B cell (primary cell): ENCODE results near the gene STAC3. TPM values are rescaled to one million over a fixed set of nuclear protein-coding genes. Genes with fewer than 3 reads are reported as not detected.

ENCODE experiments used
- ATAC-seq: fragments of 200-7000 bp; cut with Tn5 transposase; one replicate; pipeline ENCODE4 v1.10.0; 2021; ENCODE audit warnings: low read depth, mild to moderate bottlenecking, moderate number of reproducible peaks, moderate library complexity
- CTCF ChIA-PET: fragments of 350-600 bp; sonication (Branson Sonifier 250); formaldehyde crosslinking; loops from one replicate; lab custom pipeline; 2021; ENCODE audit warnings: antibody characterized with exemption, inconsistent platforms; lab: Charles Lee
- POLR2A ChIA-PET: fragments of 350-600 bp; sonication (Branson Sonifier 250); formaldehyde crosslinking; loops from one replicate; lab custom pipeline; 2021; ENCODE audit warnings: antibody characterized with exemption; lab: Charles Lee
- DNase-seq: peaks from one replicate; pipeline ENCODE4 v3.0.0; 2013
- H2AFZ ChIP-seq: 2 replicates; pipeline ENCODE4 v1.6.1; 2012; ENCODE audit warnings: mild to moderate bottlenecking, low read depth, low read length; ENCODE audit not compliant: insufficient read depth, poor library complexity, severe bottlenecking
- H3K27ac ChIP-seq, 2 donors: 1 replicate in 1 of 2; 2 replicates in 1 of 2; pipeline ENCODE4 v1.5.1; 2012 to 2013; ENCODE audit warnings: low read length in 2 of 2, mild to moderate bottlenecking in 2 of 2, moderate library complexity in 1 of 2
- H3K27me3 ChIP-seq, 4 experiments: fragments of 200-600 bp in 1 of 4; sonication (generic) in 1 of 4; replicated peaks in 1 of 4; 1 replicate in 2 of 4; 2 replicates in 2 of 4; pipeline versions ENCODE4 v1.6.1 to v1.7.0; 2013 to 2016; ENCODE audit warnings: low read length in 3 of 4, mild to moderate bottlenecking in 2 of 4, mixed read lengths in 1 of 4, moderate library complexity in 1 of 4; ENCODE audit not compliant: insufficient read depth in 4 of 4, control insufficient read depth in 3 of 4; ENCODE audit errors: control extremely low read depth in 1 of 4
- H3K36me3 ChIP-seq, 2 experiments: replicated peaks in 1 of 2; 1 replicate in 1 of 2; 2 replicates in 1 of 2; pipeline versions ENCODE4 v1.6.1 to v1.7.1; 2013; ENCODE audit warnings: low read length in 1 of 2; ENCODE audit not compliant: insufficient read depth in 2 of 2, control insufficient read depth in 1 of 2; ENCODE audit errors: control extremely low read depth in 1 of 2, extremely low read depth in 1 of 2
- H3K4me1 ChIP-seq, 2 donors: fragments of 200-600 bp in 1 of 2; sonication (generic) in 1 of 2; 1 replicate in 1 of 2; 2 replicates in 1 of 2; pipeline versions ENCODE4 v1.5.1 to v1.6.1; 2013 to 2017; ENCODE audit warnings: low read length in 2 of 2; ENCODE audit not compliant: control insufficient read depth in 2 of 2, insufficient read depth in 2 of 2
- H3K4me2 ChIP-seq: replicated peaks from 2 replicates; pipeline ENCODE3; 2012; ENCODE audit warnings: mild to moderate bottlenecking, low read depth, low read length; ENCODE audit not compliant: poor library complexity, severe bottlenecking
- H3K4me3 ChIP-seq, 5 experiments: fragments of 200-600 bp in 1 of 5; sonication (generic) in 1 of 5; 1 replicate in 3 of 5; 2 replicates in 2 of 5; pipeline versions ENCODE4 v1.5.1 to v1.7.0; 2011 to 2016; ENCODE audit warnings: low read length in 4 of 5, mild to moderate bottlenecking in 4 of 5, low read depth in 2 of 5, control low read depth in 1 of 5, moderate library complexity in 1 of 5; ENCODE audit not compliant: insufficient read depth in 1 of 5; ENCODE audit errors: control extremely low read depth in 1 of 5, extremely low read depth in 1 of 5
- H3K79me2 ChIP-seq: fragments of 200-600 bp; sonication (generic); one replicate; pipeline ENCODE4 v1.6.0; 2016; ENCODE audit warnings: low read length; ENCODE audit not compliant: control insufficient read depth, insufficient read depth
- H3K9ac ChIP-seq: fragments of 200-600 bp; sonication (generic); 2 replicates; pipeline ENCODE4 v1.6.1; 2017; ENCODE audit warnings: mild to moderate bottlenecking, low read length, moderate library complexity
- H3K9me3 ChIP-seq, 3 donors: one replicate each; pipeline versions ENCODE4 v1.6.1 to v1.7.1; 2013; ENCODE audit warnings: low read length in 2 of 3; ENCODE audit not compliant: control insufficient read depth in 2 of 3, insufficient read depth in 1 of 3; ENCODE audit errors: control extremely low read depth in 1 of 3
- H4K20me1 ChIP-seq: 2 replicates; pipeline ENCODE4 v1.6.0; 2012; ENCODE audit warnings: mild to moderate bottlenecking, low read length; ENCODE audit not compliant: insufficient read depth, control insufficient read depth, poor library complexity, severe bottlenecking
- H3K27ac Mint-ChIP-seq: one replicate; pipeline ENCODE4 v1.8.0; 2021; ENCODE audit warnings: mixed read lengths
- H3K27me3 Mint-ChIP-seq: one replicate; pipeline ENCODE4 v1.8.0; 2021; ENCODE audit warnings: mixed read lengths
- H3K4me1 Mint-ChIP-seq: one replicate; pipeline ENCODE4 v1.8.0; 2021; ENCODE audit warnings: mixed read lengths
- H3K4me3 Mint-ChIP-seq: one replicate; pipeline ENCODE4 v1.8.0; 2021; ENCODE audit warnings: mixed read lengths
- H3K9me3 Mint-ChIP-seq: one replicate; pipeline ENCODE4 v1.8.0; 2022; ENCODE audit warnings: mixed read lengths; ENCODE audit not compliant: insufficient read depth
- EZH2 ChIP-seq: IDR thresholded peaks from 2 replicates; pipeline ENCODE4 v1.6.1; 2012; ENCODE audit warnings: borderline replicate concordance, low read depth, mild to moderate bottlenecking, moderate library complexity, low read length; ENCODE audit not compliant: insufficient read depth, poor library complexity, severe bottlenecking
- WGBS: methylation state at CpG from one replicate; pipeline ENCODE4 v1.1.5; 2013; ENCODE audit warnings: missing lambda C conversion rate; ENCODE audit not compliant: insufficient coverage; 5-methylcytosine and 5-hydroxymethylcytosine counted together
- intact Hi-C: fragments of 100-400 bp; cut with micrococcal nuclease; formaldehyde crosslinking; loops from one replicate; pipeline ENCODE4 v1.10.0; 2022
- polyA plus RNA-seq: library from polyadenylated mRNA; depleted of rRNA; stranded (reverse); fragments of >200 nt; gene quantifications from 2 replicates; pipeline ENCODE4 v1.2.3, GENCODE V29; 2012
- total RNA-seq, 2 donors: library from RNA; stranded (reverse); fragments of 120-200 nt in 1 of 2; gene quantifications; 1 replicate in 1 of 2; 2 replicates in 1 of 2; pipeline versions ENCODE4 v1.2.3 to v1.2.4, GENCODE V29; 2013 to 2022
- TF ChIP-seq, protein P1 (sequence below): fragments of 200-600 bp; IDR thresholded peaks from one replicate; pipeline ENCODE4 v1.8.0; 2022; ENCODE audit warnings: antibody characterized with exemption, mild to moderate bottlenecking

STAC3 gene
- total and polyA plus RNA-seq, 2 donors (not counting 1 experiment from before 2014, with no cell fraction given): 4.5 to 6.2 TPM

DNA sequence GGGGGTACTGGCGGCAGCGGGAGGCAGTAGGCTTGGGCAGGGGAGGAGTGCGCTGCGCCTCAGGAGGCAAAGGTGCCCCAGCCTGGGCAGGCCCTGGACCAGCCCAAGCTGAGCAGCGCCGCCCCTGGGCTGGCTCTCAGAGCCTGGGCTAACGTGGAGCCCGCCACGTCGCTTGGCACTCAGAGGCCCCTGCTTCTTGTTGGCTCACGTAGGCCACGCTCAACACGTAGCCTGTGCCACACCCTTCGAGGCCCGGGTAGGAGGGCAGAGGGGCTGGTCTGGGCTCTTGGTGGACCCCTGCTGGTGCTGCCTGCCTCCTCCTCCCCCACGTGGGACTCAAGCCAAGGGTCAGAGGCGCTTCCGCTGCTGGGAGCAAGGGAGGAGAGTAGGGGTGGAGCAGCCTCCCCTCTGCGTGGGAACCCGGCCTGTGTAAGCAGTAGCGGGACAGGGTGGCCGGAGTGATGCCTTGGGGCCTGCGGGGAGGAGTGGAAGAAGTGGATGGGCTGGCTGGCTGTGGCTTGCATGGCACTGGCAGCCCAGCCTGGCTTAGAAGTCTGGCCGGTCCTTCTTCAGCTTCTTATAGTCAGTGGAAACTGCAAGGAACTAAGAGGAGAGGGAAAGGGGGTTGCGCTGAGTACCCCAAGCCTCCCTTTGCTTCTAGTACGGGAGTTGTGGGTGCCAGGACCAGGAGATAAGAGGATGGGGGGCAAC, 15.8 kb downstream of the STAC3 start:
- Histone ChIP-seq H3K9ac (peak overlapping the region; percentile 50), H3K9me3 (peaks cover 0 to 11% (median 0%) of the 10 kb centered on the region in 3 donors), H3K27me3 (peaks cover 0 to 35% (median 14%) of the 10 kb centered on the region in 4 experiments), H2AFZ (peak overlapping the region; percentile 68), H3K4me2 (peak overlapping the region; percentile 84), H3K79me2 (peaks cover 32% of the 10 kb centered on the region), H3K27ac (peak overlapping the region; percentile 86 to 88), H3K4me1 (peaks cover 76 to 89% of the 10 kb centered on the region in 2 donors), H4K20me1 (peaks cover 12% of the 10 kb centered on the region), H3K36me3 (peaks cover 0 to 37% of the 10 kb centered on the region in 2 experiments), H3K4me3 (peak overlapping the region in 4 of 5 experiments; percentile 10 to 56 (median 14))
- ATAC-seq: peak; percentile 52
- ChIA-PET POLR2A (interaction anchor here (9.2 to 11.2 kb wide), 2 partner anchors 10 to 20 kb away, joined by 89 to 110 read pairs; partner anchors contain the start of gene NXPH4), CTCF (interaction anchor here (12.1 to 31.1 kb wide), 2 partner anchors 7 to 19 kb away, joined by 360 to 838 read pairs; partner anchors contain the start of genes NXPH4 and SHMT2)
- no peaks in the 10 kb centered on the region for H3K9me3 Mint-ChIP-seq
- intact Hi-C loops: loop anchor here (10.0 kb wide), 1 partner anchor 480 kb away; the partner anchor contains the start of gene PRIM1
- TF ChIP-seq, protein P1, sequence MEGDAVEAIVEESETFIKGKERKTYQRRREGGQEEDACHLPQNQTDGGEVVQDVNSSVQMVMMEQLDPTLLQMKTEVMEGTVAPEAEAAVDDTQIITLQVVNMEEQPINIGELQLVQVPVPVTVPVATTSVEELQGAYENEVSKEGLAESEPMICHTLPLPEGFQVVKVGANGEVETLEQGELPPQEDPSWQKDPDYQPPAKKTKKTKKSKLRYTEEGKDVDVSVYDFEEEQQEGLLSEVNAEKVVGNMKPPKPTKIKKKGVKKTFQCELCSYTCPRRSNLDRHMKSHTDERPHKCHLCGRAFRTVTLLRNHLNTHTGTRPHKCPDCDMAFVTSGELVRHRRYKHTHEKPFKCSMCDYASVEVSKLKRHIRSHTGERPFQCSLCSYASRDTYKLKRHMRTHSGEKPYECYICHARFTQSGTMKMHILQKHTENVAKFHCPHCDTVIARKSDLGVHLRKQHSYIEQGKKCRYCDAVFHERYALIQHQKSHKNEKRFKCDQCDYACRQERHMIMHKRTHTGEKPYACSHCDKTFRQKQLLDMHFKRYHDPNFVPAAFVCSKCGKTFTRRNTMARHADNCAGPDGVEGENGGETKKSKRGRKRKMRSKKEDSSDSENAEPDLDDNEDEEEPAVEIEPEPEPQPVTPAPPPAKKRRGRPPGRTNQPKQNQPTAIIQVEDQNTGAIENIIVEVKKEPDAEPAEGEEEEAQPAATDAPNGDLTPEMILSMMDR: no peak
- no peak for TF ChIP-seq EZH2
- peak overlapping the region; percentile 88 for H3K4me3 Mint-ChIP-seq
- peaks cover 12% of the 10 kb centered on the region for H3K27me3 Mint-ChIP-seq
- peak overlapping the region; percentile 100 for H3K27ac Mint-ChIP-seq
- peaks cover 91% of the 10 kb centered on the region for H3K4me1 Mint-ChIP-seq
- DNase-seq: no peak
- WGBS: 68% methylated on average over 20 of the region's 26 CpGs
